Colonic mucosa (tissue), 4 donors: ENCODE results near the gene BARX1. TPM values are rescaled to one million over a fixed set of nuclear protein-coding genes. Genes with fewer than 3 reads are reported as not detected.

Source experiments
- DNase-seq: peaks from one replicate; pipeline ENCODE4 v3.0.0-alpha.2; 2020
- H3K27ac ChIP-seq: fragments of 200-600 bp; one replicate; pipeline ENCODE4 v1.8.0; 2021
- H3K27me3 ChIP-seq: fragments of 200-600 bp; one replicate; pipeline ENCODE4 v1.8.0; 2021
- H3K36me3 ChIP-seq: fragments of 200-600 bp; one replicate; pipeline ENCODE4 v1.8.0; 2021
- H3K4me1 ChIP-seq: fragments of 200-600 bp; one replicate; pipeline ENCODE4 v1.8.0; 2021; ENCODE audit warnings: mild to moderate bottlenecking
- H3K4me3 ChIP-seq: fragments of 200-600 bp; one replicate; pipeline ENCODE4 v1.8.0; 2021
- H3K9ac ChIP-seq, 2 donors: one replicate each; pipeline ENCODE4 v1.7.0; 2013; ENCODE audit warnings: control low read depth in 2 of 2, low read depth in 2 of 2, low read length in 2 of 2
- H3K9me3 ChIP-seq: fragments of 200-600 bp; one replicate; pipeline ENCODE4 v1.8.0; 2021
- intact Hi-C: fragments of 100-400 bp; cut with DNase I; formaldehyde crosslinking; loops from one replicate; pipeline ENCODE4 v1.14.1; 2022
- total RNA-seq, 2 donors: library from RNA; stranded (reverse); fragmentation: NEBNext Ultra II Directional in 1 of 2; extraction: Animal tissue kit (Norgen Biotek cat#: 25700) in 1 of 2; gene quantifications; one replicate each; pipeline ENCODE4 v1.2.1, GENCODE V29; 2021
- TF ChIP-seq, protein P1 (sequence below): fragments of 200-600 bp; IDR thresholded peaks from one replicate; pipeline ENCODE4 v1.8.0; 2022; ENCODE audit warnings: antibody characterized with exemption, mild to moderate bottlenecking
- donor health status: healthy.
- donor health status: DM: no; HTN: no; CAD: no.
- donor health status: DM: no; HTN: no; CAD: no.

The BARX1 gene
- total RNA-seq = not detected

DNA sequence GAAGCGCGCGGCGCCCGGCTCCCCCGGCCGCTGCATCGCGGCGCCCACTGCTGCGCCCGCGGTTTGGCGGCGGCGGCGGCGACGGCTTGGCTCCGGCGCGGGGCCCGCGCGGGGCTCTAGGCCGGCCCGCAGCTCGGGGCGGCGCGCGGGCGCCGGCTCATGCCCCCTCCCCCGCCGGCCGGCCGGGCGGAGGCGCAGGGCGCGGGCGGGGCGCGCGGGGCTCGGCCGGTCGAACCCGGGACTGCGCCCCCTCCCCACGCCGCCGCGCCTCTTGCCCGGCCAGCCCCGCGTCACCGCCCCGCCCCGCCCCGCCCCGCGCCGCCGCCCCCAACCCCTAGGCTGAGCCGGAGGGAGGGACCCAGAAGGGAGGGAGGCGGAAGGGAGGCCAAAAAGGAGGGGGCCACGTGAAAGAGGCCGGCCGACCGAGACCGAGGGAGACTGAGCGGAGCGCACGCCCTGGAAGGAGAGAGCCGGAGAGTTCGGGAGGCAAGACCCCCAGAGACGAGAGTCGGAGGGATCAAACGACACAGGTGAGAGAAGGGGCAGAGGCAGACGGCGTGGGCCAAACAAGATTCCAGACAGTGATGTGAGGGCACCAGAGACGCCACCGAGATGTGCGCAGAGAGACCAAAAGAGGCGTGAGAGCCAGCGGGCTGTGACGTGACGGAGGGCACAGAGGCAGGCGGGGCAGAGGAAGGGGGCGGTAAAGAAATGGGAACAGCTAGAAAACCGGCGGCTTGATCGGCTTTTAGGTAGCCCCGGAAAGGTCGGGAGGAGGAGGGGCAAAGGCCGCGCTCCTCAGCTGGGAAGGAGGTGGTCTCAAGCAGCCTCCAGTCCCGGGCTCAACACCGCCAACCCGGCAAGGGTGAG, at the start of gene BARX1:
TSS of gene BARX1 (minus strand) at position 245 of the 870 bp plus-strand sequence. CDS start at position 36, 209 bp downstream.
- DNase-seq = no peak

GRCh38 chr9:94002316-94003140, 47.4 kb upstream of the BARX1 start:
- TF ChIP-seq, protein P1, sequence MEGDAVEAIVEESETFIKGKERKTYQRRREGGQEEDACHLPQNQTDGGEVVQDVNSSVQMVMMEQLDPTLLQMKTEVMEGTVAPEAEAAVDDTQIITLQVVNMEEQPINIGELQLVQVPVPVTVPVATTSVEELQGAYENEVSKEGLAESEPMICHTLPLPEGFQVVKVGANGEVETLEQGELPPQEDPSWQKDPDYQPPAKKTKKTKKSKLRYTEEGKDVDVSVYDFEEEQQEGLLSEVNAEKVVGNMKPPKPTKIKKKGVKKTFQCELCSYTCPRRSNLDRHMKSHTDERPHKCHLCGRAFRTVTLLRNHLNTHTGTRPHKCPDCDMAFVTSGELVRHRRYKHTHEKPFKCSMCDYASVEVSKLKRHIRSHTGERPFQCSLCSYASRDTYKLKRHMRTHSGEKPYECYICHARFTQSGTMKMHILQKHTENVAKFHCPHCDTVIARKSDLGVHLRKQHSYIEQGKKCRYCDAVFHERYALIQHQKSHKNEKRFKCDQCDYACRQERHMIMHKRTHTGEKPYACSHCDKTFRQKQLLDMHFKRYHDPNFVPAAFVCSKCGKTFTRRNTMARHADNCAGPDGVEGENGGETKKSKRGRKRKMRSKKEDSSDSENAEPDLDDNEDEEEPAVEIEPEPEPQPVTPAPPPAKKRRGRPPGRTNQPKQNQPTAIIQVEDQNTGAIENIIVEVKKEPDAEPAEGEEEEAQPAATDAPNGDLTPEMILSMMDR = peak; percentile 28
- Histone ChIP-seq H3K4me3 (no peak overlapping the region), H3K9ac (no peak overlapping the region), H3K27ac (no peak overlapping the region), H3K9me3 (no peaks in the 10 kb centered on the region), H3K27me3 (no peaks in the 10 kb centered on the region), H3K4me1 (no peaks in the 10 kb centered on the region), H3K36me3 (no peaks in the 10 kb centered on the region)
- intact Hi-C loops = loop anchor here (2.0 kb wide), 1 partner anchor 320 kb away; no protein-coding TSS in a partner anchor
- peak; percentile 29 for DNase-seq

More for the DNA sequence above, at the start of gene BARX1:
- no peak within 1 kb of the TSS for H3K27ac ChIP-seq
- H3K36me3 ChIP-seq = no peaks in the 10 kb centered on the region
- no peaks in the 10 kb centered on the region for H3K9me3 ChIP-seq
- peaks cover 96% of the 10 kb centered on the region for H3K27me3 ChIP-seq
- H3K4me3 ChIP-seq = no peak within 1 kb of the TSS
- no peak within 1 kb of the TSS for H3K9ac ChIP-seq
- peaks cover 35% of the 10 kb centered on the region for H3K4me1 ChIP-seq
- intact Hi-C loops = no loop called here
- TF ChIP-seq, protein P1 = no peak

GRCh38 chr9:93996863-93997262, 41.7 kb upstream of the BARX1 start:
- Histone ChIP-seq H3K4me3 (no peak overlapping the region), H3K4me1 (no peaks in the 10 kb centered on the region), H3K36me3 (no peaks in the 10 kb centered on the region), H3K9me3 (no peaks in the 10 kb centered on the region), H3K9ac (no peak overlapping the region), H3K27me3 (no peaks in the 10 kb centered on the region), H3K27ac (no peak overlapping the region)
- TF ChIP-seq, protein P1 = no peak
- intact Hi-C loops = no loop called here
- no peak for DNase-seq

- DNase-seq = no peak
- intact Hi-C loops = no loop called here
Observed at GRCh38 chr9:93996367-93996766, 41.2 kb upstream of the BARX1 start.

GRCh38 chr9:93994545-93994944, 39.4 kb upstream of the BARX1 start:
- H3K9me3 ChIP-seq = no peaks in the 10 kb centered on the region
- TF ChIP-seq, protein P1 = no peak
- H3K4me3 ChIP-seq = no peak overlapping the region
- no peaks in the 10 kb centered on the region for H3K4me1 ChIP-seq
- no peak overlapping the region for H3K27ac ChIP-seq
- H3K27me3 ChIP-seq = no peaks in the 10 kb centered on the region
- intact Hi-C loops = no loop called here
- DNase-seq = no peak
- H3K9ac ChIP-seq = no peak overlapping the region
- H3K36me3 ChIP-seq = no peaks in the 10 kb centered on the region

More at GRCh38 chr9:93996367-93996766, 41.2 kb upstream of the BARX1 start:
- TF ChIP-seq, protein P1 = no peak
- no peaks in the 10 kb centered on the region for H3K4me1 ChIP-seq
- no peaks in the 10 kb centered on the region for H3K36me3 ChIP-seq
- no peak overlapping the region for H3K9ac ChIP-seq
- no peak overlapping the region for H3K4me3 ChIP-seq
- H3K9me3 ChIP-seq = no peaks in the 10 kb centered on the region
- no peak overlapping the region for H3K27ac ChIP-seq
- no peaks in the 10 kb centered on the region for H3K27me3 ChIP-seq
